H1 (cell line): ENCODE data around the gene CLDN7.

Experiments used
- CTCF ChIP-seq, 3 experiments: IDR thresholded peaks; 1 replicate in 2 of 3; 2 replicates in 1 of 3; pipeline versions ENCODE4 v1.5.1 to v1.6.1; 2011; ENCODE audit warnings: low read length in 3 of 3, mild to moderate bottlenecking in 3 of 3, inconsistent platforms in 2 of 3, low read depth in 1 of 3, moderate library complexity in 1 of 3; ENCODE audit not compliant: insufficient read depth in 1 of 3; ENCODE audit errors: control extremely low read depth in 1 of 3
- EGR1 ChIP-seq: IDR thresholded peaks from 2 replicates; pipeline ENCODE4 v1.6.1; 2011; ENCODE audit warnings: low read depth, low read length, borderline replicate concordance
- MAFK ChIP-seq: IDR thresholded peaks from 2 replicates; pipeline ENCODE4 v1.6.1; 2012; ENCODE audit warnings: low read depth, mild to moderate bottlenecking, improper control_type of control experiment, low read length
- RXRA ChIP-seq: IDR thresholded peaks from 2 replicates; pipeline ENCODE4 v1.6.1; 2011; ENCODE audit warnings: low read depth, mild to moderate bottlenecking, low read length, moderate library complexity; ENCODE audit not compliant: insufficient read depth
- TAF7 ChIP-seq: optimal IDR thresholded peaks from 2 replicates; pipeline ENCODE3; 2011; ENCODE audit warnings: low read depth, mild to moderate bottlenecking, inconsistent platforms, low read length, moderate library complexity, borderline replicate concordance

- TF ChIP-seq TAF7 (no peak), MAFK (no peak), CTCF (IDR thresholded peaks at IDR 0.05; ENCODE audit: control extremely low read depth in 1 of 3, insufficient read depth in 1 of 3, low read depth in 1 of 3, low read length in 3 of 3) (no peak), RXRA (no peak), EGR1 (no peak)
Measured at GRCh38 chr17:7285679-7286078, 23.4 kb upstream of the CLDN7 start.
